OCI-M2 (cell line): ENCODE measurements around the gene PRR7.
"Not testable (repeated sequence)": the region's sequence is repeated elsewhere in the genome, so short reads cannot be mapped to it uniquely, and the experiment has no call there.

Experiments
- DNase-seq: peaks from one replicate; lab custom pipeline; 2025; ENCODE audit not compliant: unreplicated experiment; lab: John Stamatoyannopoulos, UW

The PRR7 gene

GRCh38 chr5:177483994-177484901 is 37.6 kb downstream of the PRR7 start:
- DNase-seq: no peak

GRCh38 chr5:177484902-177485549 is 38.4 kb downstream of the PRR7 start:
- no peak for DNase-seq

GRCh38 chr5:177485753-177486152 is 39.1 kb downstream of the PRR7 start:
- not testable (repeated sequence) for DNase-seq

GRCh38 chr5:177486256-177486655 is 39.6 kb downstream of the PRR7 start:
- DNase-seq: no peak

GRCh38 chr5:177487144-177487543 is 40.5 kb downstream of the PRR7 start:
- DNase-seq: no peak

- DNase-seq: no peak
Measured at GRCh38 chr5:177487975-177488374, 41.4 kb downstream of the PRR7 start.

- DNase-seq: no peak
Measured at GRCh38 chr5:177489119-177489716, 42.6 kb downstream of the PRR7 start.

GRCh38 chr5:177490311-177490991 is 43.8 kb downstream of the PRR7 start:
- no peak for DNase-seq

GRCh38 chr5:177490992-177491391 is 44.4 kb downstream of the PRR7 start:
- DNase-seq: no peak

- DNase-seq: no peak
Measured at GRCh38 chr5:177491429-177491945, 44.9 kb downstream of the PRR7 start.

- DNase-seq: no peak
Measured at GRCh38 chr5:177491983-177492746, 45.6 kb downstream of the PRR7 start.

- DNase-seq: no peak
Measured at GRCh38 chr5:177492841-177493240, 46.2 kb downstream of the PRR7 start.

- DNase-seq: no peak
Measured at GRCh38 chr5:177493795-177494345, 47.3 kb downstream of the PRR7 start.

GRCh38 chr5:177494346-177495195 is 48.0 kb downstream of the PRR7 start:
- DNase-seq: no peak

- DNase-seq: no peak
Measured at GRCh38 chr5:177495243-177496060, 48.8 kb downstream of the PRR7 start.

GRCh38 chr5:177496070-177496726 is 49.6 kb downstream of the PRR7 start:
- DNase-seq: no peak

- no peak for DNase-seq
Measured at GRCh38 chr5:177496727-177497291, 50.2 kb downstream of the PRR7 start.
